Nucleus accumbens (tissue), 56 donors: ENCODE data around the gene DNMT1.
"Not testable (repeated sequence)": the region's sequence is repeated elsewhere in the genome, so short reads cannot be mapped to it uniquely, and the experiment has no call there.

ENCODE experiments used
- DNase-seq, 56 donors: peaks; one replicate each; lab custom pipeline; 2025; lab: John Stamatoyannopoulos, UW

The DNMT1 gene

DNA sequence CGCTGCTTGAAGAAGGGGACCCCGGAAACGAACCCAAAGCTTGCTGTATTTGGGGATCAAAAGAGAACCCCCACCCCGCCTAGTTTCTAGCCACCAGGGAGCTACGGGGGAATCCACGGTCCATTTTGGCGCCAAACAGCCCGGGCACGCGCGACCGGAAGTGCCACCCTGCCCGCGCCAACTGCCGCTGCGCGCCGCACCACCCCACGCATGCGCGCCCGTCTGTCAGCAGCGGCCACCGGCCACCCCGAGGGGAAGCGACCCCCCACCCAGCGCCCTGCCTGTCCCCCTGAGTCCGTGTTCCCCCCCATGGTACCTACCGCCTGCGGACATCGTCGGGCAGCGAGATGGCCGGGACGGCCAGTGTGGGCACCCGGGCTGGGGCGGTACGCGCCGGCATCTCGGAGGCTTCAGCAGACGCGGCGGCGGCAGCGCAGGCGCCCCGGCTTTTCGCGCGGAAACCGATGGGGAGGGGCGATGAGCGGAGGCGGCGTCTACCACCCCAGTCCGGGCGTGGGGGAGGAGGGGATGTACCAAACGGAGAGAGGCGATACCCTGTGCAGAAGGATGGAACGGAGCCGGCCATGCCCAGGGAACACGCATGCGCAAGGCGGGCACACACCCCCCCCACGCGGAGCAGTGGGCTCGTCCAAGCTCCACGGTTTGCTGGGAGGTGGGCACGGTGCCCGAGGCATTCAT is at the start of gene DNMT1:
DNMT1 (minus strand) TSS at position 454 of the 699 bp plus-strand sequence; CDS start at position 400, 54 bp downstream.
- peak; percentile 56 to 99 (median 95) for DNase-seq

DNA sequence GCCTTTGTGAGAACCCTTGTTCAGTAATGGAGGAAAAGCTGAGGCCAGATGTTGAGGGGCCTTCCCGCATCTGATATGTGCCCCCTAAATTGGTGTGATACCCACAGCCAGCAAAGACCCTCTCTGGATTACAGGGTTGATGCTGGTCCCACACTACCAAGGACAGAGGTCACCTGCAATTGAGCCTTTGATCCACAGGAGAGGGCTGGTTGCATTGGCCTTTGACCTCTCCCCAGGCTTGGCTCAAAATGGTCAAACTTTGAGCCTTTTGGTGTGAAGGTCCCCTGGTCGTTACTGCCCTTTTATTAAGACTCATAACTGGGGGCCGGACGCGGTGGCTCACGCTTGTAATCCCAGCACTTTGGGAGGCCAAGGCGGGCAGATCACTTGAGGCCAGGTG is 48.9 kb upstream of the DNMT1 start:
- no peak for DNase-seq

DNA sequence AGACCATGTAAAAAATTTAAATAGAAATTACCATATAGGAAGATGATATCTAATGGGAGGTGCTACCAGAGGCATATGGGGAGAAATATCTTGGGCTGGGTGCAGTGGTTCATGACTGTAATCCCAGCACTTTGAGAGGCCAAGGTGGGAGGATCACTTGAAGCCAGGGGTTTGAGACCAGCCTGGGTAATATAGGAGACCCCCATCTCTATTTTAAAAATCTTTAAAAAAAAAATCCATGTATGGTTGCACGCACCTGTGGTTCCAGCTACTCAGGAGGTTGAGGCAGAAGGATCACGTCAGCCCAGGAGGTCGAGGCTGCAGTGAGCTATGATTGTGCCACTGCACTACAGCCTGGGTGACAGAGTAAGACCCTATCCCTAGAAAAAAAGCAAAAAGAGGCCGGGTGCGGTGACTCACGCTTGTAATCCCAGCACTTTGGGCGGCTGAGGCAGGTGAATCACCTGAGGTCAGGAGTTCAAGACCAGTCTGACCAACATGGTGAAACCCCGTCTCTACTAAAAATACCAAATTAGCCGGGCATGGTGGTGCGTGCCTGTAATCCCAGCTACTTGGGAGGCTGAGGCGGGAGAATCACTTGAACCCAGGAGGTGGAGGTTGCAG is 47.2 kb upstream of the DNMT1 start:
- not testable (repeated sequence) for DNase-seq

DNA sequence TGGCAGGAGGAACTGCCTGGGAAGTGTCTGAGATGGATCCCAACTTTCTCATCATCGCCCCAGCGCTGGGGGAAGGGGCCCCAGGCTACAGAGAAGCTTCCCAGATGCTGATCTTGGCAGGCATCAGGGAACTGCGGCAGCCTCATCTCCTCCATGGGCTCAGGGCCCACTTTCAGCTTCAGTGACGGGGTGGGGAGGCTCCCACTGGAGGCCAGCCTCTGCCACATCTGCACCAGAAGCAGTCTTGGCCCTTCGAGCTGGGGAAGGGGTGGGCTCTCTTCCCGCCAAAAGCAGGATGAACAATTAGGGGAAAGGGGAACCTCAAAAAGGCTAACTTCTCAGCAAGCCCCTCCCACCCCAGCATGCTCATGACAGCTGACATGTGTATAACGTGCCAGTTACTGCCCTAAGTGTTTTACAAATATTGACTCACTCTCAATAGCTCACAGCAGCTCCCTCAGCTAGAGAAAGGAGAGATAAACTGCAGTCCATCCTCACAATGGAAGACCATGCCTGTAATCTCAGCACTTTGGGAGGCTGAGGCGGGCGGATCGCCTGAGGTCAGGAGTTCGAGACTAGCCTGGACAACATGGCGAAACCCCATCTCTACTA is 43.5 kb upstream of the DNMT1 start:
- DNase-seq: no peak

DNA sequence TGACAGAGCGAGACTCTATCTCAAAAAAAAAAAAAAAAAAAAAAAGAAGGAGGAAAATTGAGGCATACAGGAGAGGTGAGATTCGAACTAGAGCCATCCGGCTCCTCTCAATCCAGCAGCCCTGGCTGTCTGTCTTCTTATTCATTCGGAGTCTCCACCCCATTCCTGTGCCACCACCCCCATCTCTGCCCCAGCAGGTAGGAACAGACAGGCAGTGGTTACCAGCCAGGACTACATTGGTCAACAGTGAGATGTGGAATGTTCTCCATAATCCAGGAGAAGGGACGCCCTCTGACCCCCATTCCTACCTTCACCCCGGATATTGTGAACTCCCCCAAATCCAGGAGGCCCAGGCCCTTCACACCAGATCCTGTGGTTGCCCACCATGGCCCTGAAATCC is 42.9 kb upstream of the DNMT1 start:
- no peak for DNase-seq

DNA sequence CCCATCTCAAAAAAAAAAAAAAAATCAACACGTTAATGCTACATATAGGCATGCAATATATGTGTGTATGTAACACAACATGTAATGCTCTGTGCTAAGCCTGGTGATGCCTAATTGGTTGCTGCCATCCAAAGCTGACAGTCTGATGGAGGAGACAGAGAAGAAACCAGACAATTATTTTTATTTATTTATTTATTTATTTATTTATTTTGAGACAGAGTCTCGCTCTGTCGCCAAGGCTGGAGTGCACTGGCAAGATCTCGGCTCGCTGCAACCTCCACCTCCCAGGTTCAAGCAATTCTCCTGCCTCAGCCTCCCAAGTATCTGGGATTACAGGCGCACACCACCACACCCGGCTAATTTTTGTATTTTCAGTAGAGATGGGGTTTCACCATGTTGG is 40.7 kb upstream of the DNMT1 start:
- not testable (repeated sequence) for DNase-seq

DNA sequence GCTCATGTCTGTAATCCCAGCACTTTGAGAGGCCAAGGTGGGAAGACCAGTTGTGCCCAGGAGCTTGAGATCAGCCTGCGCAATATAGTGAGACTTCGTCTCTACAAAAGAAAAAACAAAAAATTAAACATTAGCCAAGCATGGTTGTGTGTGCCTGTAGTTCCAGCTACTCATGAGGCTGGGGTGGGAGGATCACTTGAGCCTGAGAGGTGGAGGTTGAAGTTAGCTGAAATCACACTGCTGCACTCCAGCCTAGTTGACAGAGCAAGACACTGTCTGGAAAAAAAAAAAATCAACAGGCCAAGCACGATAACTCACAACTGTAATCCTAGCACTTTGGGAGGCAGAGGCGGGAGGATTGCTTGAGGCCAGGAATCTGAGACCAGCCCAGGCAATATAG is 40.2 kb upstream of the DNMT1 start:
- no peak for DNase-seq

DNA sequence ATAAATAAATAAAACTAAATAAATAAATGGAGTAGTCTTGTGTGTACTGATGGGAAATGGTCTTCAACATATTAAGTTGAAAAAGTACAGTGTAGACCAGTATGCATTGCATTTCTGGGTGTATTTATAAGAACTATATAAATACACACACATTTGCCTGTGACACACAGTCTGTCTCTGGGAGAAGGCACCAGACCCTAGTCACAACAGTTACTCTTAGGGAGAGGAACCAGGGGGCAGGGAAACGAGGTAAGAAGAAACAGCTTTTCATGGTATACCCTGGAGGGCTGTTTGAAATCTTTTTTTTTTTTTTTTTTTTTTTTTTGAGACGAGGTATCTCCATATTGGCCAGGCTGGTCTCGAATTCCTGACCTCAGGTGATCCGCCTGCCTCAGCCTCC is 39.2 kb upstream of the DNMT1 start:
- no peak for DNase-seq

DNA sequence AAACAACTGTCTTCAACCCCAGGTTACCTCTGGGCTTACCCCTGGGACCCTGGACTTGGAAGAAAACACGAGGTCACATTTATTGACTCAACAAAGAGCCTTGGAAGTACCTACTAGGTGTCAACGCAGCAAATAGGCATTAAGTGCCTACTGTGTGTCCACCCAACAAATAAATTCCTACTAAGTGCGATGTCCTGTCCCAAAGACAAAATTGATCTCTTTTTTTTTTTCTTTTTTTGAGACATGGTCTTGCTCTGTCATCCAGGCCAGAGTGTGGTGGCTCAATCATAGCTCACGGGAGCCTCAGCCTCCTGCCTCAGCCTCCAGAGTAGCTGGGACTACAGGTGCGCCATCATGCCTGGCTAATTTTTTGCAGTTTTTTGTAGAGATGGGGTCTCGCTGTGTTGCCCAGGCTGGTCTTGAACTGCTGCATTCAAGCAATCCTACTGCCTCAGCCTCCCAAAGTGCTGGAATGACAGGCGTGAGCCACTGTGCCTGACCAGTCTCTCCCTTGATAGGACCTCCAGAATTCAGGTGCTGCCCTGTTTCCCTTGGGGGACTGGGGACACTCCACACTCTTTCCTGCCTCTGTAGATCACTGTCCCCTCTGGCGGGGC is 37.0 kb upstream of the DNMT1 start:
- no peak for DNase-seq

DNA sequence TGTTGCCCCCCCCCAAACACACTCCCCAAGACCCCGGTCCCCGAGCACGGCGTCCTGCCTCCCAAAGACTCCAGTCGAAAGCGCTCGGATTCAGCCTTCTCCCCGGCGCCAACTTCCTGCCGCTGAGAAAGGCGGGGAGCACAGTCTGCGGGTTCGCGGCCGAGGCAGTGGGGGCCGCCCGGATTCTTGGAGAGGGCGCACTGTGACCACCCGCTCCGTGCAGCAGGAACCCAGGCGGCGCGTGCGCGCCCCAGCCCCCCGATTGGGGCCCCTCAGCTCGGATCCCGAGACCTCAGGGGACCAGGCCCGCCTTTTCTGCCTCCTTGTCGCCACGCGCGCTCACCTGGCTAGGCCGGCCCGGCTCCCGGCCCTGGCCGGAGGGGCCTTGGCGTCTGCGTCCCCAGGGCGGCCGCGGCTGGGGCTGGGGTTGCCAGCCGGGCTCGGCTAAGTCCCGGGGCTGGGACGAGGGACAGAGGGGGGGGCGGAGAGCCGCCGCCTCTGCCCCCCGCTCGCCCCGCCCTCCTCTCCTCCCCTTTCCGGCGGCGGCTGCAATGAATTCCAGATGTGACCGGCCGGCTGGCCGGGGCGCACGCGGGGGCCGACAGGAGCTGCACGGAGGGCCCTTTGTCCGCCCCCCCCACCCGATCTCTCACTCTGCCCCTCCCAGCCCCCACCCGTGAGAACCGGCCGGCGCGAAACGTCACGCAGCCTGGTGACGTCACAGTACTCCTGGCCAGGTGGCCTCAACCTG is 36.3 kb upstream of the DNMT1 start, which contains the start of gene S1PR2:
S1PR2 (minus strand) TSS at position 471 of the 751 bp plus-strand sequence. CDS start 6,426 bp downstream, outside the sequence.
- DNase-seq: peak in 30 of 56 donors; percentile 3 to 74 (median 25)

DNA sequence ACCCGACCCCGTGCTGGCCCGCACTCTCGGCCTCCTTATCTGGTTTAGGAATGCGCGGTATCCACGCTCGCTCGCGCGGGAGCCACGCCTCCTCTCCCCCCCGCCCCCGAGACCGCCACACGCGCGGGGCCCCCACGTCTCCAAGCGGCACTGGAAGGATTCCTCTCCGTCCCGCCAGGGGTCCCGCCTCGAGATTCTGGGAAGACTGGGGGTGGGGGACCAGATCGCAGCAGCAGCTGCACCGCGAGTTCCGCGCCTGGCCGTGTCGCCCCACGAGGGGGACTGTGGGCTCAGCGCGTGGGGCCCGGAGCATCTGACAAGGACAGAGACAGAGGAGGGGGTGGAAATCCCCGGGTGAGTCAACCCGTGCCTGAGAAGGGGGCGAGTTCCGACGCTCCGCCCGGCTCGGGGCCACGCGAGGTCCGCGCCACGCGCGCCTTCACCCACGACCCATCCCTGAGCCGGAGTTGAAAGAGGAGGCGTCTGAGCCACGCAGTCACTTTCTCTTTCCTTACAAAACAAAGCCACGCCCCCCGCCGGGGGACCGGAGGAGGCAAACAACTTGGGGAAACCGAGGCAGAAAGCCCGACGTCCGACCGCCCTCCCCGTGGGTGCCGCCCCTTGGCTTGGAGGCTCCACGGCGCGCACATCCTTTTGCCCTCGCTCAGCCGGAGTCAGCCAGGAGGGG is 35.6 kb upstream of the DNMT1 start:
- peak in 16 of 56 donors; percentile 5 to 67 (median 28) for DNase-seq

DNA sequence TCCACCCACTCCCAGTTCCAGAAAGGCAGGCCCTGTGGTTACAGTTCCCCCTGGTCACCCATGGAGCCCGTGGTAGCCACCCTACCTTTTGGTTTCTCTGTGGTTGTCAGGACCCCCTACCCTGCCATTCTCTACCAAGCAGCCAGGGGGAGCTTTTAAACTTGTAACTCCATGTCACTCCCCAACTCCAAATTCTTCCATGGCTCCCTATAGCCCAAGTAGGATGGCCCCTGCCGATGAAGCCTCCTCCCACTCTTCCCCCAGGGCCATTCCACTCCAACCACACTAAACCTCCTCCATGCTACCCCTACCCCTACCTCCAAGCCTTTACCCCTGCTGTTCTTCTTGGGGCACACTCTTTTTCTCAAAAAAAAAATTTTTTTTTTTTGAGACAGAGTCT is 34.2 kb upstream of the DNMT1 start:
- DNase-seq: no peak

DNA sequence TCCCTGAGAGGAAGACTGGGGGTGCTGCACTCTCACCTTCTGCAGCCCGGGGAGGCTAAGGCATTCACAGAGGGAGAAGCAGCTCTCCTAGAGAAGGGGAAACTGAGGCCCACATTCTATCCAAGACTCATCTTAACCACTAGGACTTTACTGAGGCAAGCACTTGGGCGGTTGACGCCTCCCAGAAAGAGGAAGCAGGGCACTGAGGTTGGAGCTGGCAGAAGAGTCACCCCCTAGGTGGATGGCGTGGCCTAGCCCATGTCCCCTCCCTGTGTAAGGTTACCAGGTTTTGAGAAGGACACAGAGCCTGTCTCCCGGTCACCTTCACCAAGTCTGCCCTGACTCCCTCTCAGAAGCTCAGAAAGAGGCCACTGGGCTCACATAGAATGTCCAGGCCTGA is 33.6 kb upstream of the DNMT1 start:
- DNase-seq: no peak

DNA sequence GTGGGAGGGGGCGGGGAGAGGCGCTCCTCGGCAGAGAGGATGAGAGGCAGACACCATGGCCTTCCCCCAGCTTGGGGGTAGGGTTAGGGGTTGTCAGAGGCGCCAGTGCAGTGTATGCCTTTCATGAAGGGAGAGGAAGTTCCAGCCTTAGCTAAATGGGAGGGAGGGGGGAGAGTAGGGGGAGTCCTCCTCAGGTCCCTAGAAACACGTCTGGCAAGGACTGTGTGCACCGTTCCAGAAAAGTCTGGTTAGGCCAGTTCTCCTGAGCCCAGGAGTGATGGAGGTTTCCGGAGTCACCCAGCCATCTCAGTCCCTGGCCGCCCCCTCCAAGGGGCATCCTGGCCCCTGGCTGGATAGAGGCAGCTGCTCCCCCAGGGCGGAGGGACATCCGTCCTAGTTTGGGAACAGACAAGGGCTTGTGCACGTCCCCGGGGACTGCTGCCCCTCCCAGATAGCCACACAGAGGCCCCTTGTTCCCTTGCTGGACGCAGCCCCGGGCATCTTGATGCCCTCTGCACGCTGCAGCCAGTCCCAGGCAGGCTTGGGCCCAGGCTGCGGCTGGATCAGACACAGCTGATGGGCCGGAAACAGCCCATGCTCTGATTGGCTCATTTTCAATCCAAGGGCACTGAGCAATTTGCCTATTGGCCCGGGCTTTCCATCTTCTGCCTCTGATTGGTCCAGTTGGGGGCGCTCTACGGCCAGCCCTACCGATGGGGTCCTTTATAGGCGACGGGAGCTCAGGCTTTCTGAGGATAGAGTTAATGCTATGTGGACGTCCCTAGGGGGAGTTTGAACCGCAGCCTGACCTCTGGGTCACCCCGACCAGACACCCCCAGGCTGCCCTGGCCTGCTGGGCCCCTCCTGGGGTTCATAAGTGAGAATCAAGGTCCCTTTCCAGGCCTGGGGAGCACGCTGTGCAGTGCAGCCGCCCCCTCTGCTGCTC is 32.5 kb upstream of the DNMT1 start:
- DNase-seq: peak in 55 of 56 donors; percentile 10 to 98 (median 90)

DNA sequence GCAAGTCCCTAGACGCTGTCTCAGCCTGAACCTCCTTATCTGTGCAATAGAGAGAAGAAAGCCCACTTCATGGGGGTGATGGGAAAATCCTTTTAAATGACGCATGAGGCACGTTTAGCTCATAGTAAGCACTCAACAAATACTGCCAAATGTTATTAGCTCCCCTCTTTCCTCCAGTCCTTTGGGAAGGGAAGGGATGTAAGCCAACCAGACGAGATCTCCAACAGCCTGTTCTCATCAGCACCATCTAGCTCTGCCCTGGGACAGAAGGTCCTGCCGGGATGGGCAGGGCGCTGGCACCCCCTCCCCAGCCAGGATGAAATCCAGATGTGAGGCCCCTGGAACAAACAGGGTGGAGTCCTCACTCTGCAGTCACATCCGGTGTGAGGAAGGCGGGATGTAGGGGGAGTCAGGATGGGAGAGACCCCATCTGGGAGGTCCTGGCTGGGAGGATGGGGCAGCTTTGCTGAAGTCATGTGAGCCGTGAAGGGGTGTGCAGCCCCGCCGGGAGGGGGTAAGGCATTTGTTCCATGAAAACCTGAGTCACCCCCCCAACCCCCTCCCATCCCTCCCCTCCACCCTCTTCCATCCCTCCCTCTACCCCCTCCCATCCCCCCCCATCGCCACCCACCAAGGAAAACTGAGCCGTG is 31.7 kb upstream of the DNMT1 start:
- DNase-seq: peak in 37 of 56 donors; percentile 19 to 79 (median 50)

DNA sequence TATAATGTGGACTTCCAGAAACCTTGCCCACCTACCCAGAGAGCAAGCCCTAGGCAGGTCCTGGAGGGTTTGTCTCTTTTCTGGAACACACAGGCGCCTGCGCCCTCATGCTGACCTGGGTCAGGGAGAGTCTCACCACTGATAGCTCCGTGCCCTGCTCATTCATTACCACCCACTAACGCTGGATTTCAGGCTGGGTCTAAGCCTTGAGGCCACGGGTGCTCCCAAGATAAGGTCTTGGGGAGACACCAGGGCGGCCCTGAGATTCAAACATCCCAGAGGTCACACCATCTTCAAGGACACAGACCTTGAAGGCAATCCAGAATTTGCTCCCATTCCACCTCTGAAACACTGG is 31.2 kb upstream of the DNMT1 start:
- DNase-seq: peak in 1 of 56 donors; percentile 30

DNA sequence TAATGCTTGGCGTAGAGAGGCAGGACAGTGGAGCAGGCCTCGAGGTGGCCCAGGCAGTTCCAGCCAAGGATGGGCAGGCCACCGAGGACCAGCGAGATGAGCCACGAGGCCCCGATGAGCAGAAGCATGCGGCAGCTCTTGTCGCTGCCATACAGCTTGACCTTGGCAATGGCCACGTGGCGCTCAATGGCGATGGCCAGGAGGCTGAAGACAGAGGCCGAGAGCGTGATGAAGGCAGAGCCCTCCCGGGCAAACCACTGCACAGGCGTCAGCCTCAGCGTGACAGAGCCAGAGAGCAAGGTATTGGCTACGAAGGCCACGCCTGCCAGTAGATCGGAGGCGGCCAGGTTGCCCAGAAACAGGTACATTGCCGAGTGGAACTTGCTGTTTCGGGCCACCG is 29.6 kb upstream of the DNMT1 start:
- DNase-seq: no peak

DNA sequence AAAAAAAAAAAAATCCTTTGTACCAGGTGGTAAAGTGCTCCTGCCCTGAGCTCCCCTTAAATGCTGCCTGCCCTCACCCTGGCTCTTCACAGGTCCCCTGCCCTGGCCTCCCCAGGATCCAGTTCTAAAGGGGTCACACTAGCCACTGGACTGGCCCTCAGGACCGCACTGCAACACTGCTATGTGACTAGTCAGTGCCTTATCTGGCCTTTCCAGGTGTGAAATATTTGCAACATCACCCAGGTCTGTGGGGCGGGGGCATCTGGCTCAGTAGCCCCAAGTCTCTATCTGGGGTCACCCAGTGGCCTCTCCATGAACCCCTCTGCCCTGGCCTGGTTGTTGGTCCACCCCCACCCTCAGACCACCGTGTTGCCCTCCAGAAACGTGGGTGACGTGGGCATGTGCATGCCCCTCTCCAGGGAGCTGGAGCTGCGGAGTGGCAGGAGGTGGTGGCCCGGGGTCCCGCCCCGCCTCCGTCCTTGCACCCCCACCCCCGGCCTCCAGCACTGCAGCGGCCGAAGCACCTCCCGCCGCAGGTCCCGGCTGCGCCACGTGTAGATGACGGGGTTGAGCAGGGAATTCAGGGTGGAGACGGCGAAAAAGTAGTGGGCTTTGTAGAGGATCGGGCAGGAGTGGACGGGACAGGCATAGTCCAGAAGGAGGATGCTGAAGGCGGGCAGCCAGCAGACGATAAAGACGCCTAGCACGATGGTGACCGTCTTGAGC is 28.9 kb upstream of the DNMT1 start:
- no peak for DNase-seq
